Measurements from ENCODE around the gene GAN. TPM values are rescaled to one million over a fixed set of nuclear protein-coding genes. Genes with fewer than 3 reads are reported as not detected.

Gene GAN
- total RNA-seq, 1 experiment from 2014 or later: 5.3 TPM

GRCh38 chr16:81374550-81374949 is 59.8 kb downstream of the GAN start:
- Histone ChIP-seq H3K4me2 (ENCODE audit: low read length) (no peak overlapping the region), H4K20me1 (ENCODE audit: low read length) (no peaks in the 10 kb centered on the region), H3K27me3 (ENCODE audit: low read length) (no peaks in the 10 kb centered on the region), H3K4me3 (ENCODE audit: low read length) (no peak overlapping the region), H3K9ac (ENCODE audit: low read length) (no peak overlapping the region), H3K79me2 (ENCODE audit: low read length) (no peaks in the 10 kb centered on the region), H3K9me3 (ENCODE audit: low read length) (no peaks in the 10 kb centered on the region), H3K36me3 (ENCODE audit: low read depth, low read length) (peaks cover 11% of the 10 kb centered on the region; the same call in 1 of the 2 replicates), H3K27ac (ENCODE audit: low read length) (no peak overlapping the region), H3K9me2 (replicated peaks; ENCODE audit: low read length) (no peaks in the 10 kb centered on the region), H2AFZ (ENCODE audit: low read length) (no peak overlapping the region), H3K4me1 (ENCODE audit: insufficient read depth, low read length) (no peaks in the 10 kb centered on the region), H3F3A (ENCODE audit: low read length, unreplicated experiment) (no peaks in the 10 kb centered on the region)
- intact Hi-C loops (cut with micrococcal nuclease): no loop called here
- ChIA-PET CTCF (no interaction called here), POLR2A (ENCODE audit: unreplicated experiment) (no interaction called here)
- no peak for TF ChIP-seq CTCF (conservative IDR thresholded peaks at IDR 0.05; ENCODE audit: low read depth, low read length)
- no peak for TF ChIP-seq EZH2 (IDR thresholded peaks at IDR 0.05; ENCODE audit: low read length, unreplicated experiment)
- TF ChIP-seq EZH2phosphoT487 (IDR thresholded peaks at IDR 0.05; ENCODE audit: borderline replicate concordance, low read length): no peak
- ATAC-seq (no peak), DNase-seq (no peak)
- no TSS peak for BruUV-seq (replicated peaks)

DNA sequence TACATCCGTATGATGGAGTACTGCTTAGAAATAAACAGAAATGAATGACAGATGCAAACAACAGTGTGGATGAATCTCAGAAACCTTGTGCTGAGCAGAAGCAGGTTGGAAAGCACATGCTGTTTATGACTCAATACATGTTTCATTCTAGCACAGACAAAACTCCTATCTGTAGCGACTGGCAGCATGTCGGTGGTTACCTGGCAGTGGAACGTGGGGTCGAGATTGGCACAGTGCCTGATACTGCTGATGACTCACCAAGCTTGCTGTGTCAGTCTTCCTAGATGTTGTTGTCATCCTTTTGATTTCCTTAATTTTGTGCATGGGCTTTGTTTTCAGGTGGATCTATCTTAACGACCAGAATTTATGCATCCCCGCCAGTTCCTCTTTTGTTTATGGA is 62.1 kb downstream of the GAN start:
- TF ChIP-seq EZH2 (IDR thresholded peaks at IDR 0.05; ENCODE audit: low read length, unreplicated experiment) (no peak), EZH2phosphoT487 (IDR thresholded peaks at IDR 0.05; ENCODE audit: borderline replicate concordance, low read length) (no peak), CTCF (conservative IDR thresholded peaks at IDR 0.05; ENCODE audit: low read depth, low read length) (no peak)
- Histone ChIP-seq H3K36me3 (ENCODE audit: low read depth, low read length) (peaks cover 11% of the 10 kb centered on the region; the same call in 1 of the 2 replicates), H2AFZ (ENCODE audit: low read length) (no peak overlapping the region), H3K27ac (ENCODE audit: low read length) (no peak overlapping the region), H3K4me3 (ENCODE audit: low read length) (no peak overlapping the region), H3K27me3 (ENCODE audit: low read length) (no peaks in the 10 kb centered on the region), H3K79me2 (ENCODE audit: low read length) (no peaks in the 10 kb centered on the region), H3F3A (ENCODE audit: low read length, unreplicated experiment) (no peaks in the 10 kb centered on the region), H3K9ac (ENCODE audit: low read length) (no peak overlapping the region), H3K4me2 (ENCODE audit: low read length) (no peak overlapping the region), H3K9me2 (replicated peaks; ENCODE audit: low read length) (no peaks in the 10 kb centered on the region), H3K9me3 (ENCODE audit: low read length) (no peaks in the 10 kb centered on the region), H4K20me1 (ENCODE audit: low read length) (no peaks in the 10 kb centered on the region), H3K4me1 (ENCODE audit: insufficient read depth, low read length) (no peaks in the 10 kb centered on the region)
- POLR2A ChIA-PET (ENCODE audit: unreplicated experiment): no interaction called here
- BruUV-seq (replicated peaks): no TSS peak
- CTCF ChIA-PET: no interaction called here
- intact Hi-C loops (cut with micrococcal nuclease): no loop called here
- ATAC-seq (no peak), DNase-seq (peak; percentile 63)

GRCh38 chr16:81378049-81378448 is 63.3 kb downstream of the GAN start:
- H3K36me3 ChIP-seq (ENCODE audit: low read depth, low read length): peaks cover 11% of the 10 kb centered on the region; the same call in 1 of the 2 replicates
- no peak overlapping the region for H3K9ac ChIP-seq (ENCODE audit: low read length)
- no peaks in the 10 kb centered on the region for H3K4me1 ChIP-seq (ENCODE audit: insufficient read depth, low read length)
- no peaks in the 10 kb centered on the region for H3K9me3 ChIP-seq (ENCODE audit: low read length)
- intact Hi-C loops (cut with micrococcal nuclease): no loop called here
- no peak overlapping the region for H3K4me2 ChIP-seq (ENCODE audit: low read length)
- POLR2A ChIA-PET (ENCODE audit: unreplicated experiment): no interaction called here
- H3K9me2 ChIP-seq (replicated peaks; ENCODE audit: low read length): no peaks in the 10 kb centered on the region
- no peak overlapping the region for H3K27ac ChIP-seq (ENCODE audit: low read length)
- TF ChIP-seq EZH2 (IDR thresholded peaks at IDR 0.05; ENCODE audit: low read length, unreplicated experiment): no peak
- no peak for TF ChIP-seq CTCF (conservative IDR thresholded peaks at IDR 0.05; ENCODE audit: low read depth, low read length)
- no peak for TF ChIP-seq EZH2phosphoT487 (IDR thresholded peaks at IDR 0.05; ENCODE audit: borderline replicate concordance, low read length)
- DNase-seq (no peak), ATAC-seq (no peak)
- H3F3A ChIP-seq (ENCODE audit: low read length, unreplicated experiment): no peaks in the 10 kb centered on the region
- no peaks in the 10 kb centered on the region for H3K27me3 ChIP-seq (ENCODE audit: low read length)
- H2AFZ ChIP-seq (ENCODE audit: low read length): no peak overlapping the region
- no TSS peak for BruUV-seq (replicated peaks)
- no peaks in the 10 kb centered on the region for H4K20me1 ChIP-seq (ENCODE audit: low read length)
- no peak overlapping the region for H3K4me3 ChIP-seq (ENCODE audit: low read length)
- CTCF ChIA-PET: no interaction called here
- no peaks in the 10 kb centered on the region for H3K79me2 ChIP-seq (ENCODE audit: low read length)
